Measurements from ENCODE around the gene CHCHD3.
"Not testable (repeated sequence)": the region's sequence is repeated elsewhere in the genome, so short reads cannot be mapped to it uniquely, and the experiment has no call there.

CHCHD3 gene

DNA sequence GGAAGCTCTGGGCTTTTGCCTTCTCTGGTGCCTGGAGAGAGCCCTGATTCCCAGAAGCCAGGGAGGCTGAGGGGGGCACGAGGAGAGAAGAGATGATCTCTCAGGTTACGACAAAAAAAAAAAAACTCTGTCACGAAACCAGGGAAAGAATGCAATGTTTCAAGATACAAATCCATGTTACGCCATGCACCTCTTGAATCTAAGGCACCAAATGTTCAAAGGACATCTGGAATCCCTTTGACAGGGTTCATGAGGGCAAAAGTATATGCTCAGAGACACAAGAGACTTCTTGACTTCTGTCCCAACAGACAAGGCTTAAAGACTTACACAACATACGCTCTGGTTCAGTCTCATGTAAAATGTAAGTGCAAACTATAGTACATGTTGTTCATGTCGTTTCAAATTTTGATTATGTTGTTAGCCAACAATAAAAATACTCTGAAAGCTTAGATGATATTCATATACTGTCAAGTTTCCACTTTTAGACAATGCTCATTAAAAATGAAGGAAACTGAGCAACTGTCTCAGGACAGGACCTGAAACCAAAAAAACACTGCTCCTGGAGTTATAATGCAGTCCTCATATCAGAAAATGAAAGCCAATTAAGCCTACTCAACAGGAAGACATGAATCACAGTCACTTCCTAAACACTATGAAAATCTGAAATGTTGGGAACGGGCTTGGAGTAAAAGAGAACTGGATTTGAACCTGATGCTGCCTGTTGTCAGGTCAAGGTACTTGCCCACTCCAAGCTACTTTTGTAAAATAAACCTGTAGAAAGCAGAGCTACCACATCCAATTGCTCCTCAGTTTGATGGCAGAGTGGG lies 72.3 kb downstream of the CHCHD3 start:
- in situ Hi-C loops (cut with MboI; ENCODE audit: low sequenced_read_pairs) = no loop called here

DNA sequence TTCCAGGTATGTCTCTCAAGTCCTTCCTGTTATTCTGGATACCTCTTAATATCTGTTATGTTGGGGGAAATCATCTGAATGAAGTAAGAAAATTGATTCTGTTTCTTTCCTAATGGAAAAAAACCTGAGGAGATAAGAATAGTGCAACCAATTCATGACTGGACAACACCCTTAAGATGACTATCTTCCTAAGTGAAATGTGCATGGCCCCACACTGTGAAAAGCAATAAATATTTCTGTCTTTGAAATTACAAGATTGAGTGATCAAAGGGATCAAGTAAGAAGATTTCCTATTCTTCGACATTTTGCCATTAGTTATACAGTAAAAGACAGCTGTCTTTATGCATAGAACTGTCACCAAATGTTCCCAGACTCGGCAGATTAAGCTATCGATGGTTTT lies 73.9 kb downstream of the CHCHD3 start:
- in situ Hi-C loops (cut with MboI; ENCODE audit: low sequenced_read_pairs) = no loop called here

DNA sequence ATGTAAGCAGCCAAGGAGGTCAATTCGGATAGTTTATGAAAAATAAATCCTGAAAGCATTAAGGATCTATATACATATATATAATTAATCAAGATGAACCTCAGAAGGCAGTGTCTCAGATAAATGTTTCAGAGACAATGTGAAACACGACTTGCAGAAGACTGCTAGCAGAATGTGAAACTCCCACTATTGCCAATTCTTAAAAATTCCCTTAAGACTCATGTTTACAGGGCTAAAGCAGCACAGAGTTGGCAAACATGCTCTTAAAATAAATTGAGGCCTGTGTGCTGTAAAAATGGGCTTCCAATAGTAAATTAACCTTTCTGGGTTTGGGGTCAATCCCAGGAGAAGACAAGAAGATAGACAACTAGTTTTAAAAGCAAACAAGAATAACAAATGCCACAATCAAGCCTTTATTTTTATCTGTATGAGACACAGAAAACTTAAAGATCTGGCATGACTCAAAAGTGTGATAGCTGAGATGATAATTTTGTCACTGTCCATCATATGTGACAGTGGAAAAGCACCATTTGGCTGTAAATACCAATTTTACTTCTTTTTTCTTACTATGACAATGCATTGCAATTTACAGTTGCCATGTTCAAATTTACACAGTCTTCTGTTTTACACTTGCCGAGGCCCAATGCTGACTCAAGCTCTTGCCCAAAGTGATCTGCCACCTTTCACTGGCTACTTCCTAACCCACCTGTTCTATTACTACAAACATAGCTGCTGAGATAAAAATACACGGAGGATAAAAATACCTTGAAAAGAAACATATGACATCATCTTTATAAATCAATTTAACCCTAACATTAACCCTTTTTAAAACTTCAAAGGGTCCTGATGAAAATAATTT lies 78.6 kb downstream of the CHCHD3 start:
- in situ Hi-C loops (cut with MboI; ENCODE audit: low sequenced_read_pairs) = no loop called here

DNA sequence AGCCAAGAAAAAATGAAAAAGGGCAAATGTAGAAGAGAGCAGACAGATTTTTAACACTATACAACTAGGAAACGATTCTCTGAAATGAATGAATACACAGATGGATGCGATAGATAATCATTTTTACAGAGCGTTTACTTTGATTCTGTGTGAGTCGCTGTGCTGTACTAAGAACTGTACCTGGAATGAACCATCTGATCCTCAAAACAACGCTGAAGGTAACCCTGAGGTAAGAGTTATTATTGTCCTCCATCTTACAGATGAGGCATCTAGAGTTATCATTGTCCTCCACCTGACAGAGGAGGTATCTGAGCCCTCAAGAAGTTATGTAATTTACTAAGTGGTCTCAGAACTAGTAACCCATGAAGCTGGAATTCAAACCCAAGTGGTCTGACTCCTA lies 80.2 kb downstream of the CHCHD3 start:
- in situ Hi-C loops (cut with MboI; ENCODE audit: low sequenced_read_pairs) = no loop called here

DNA sequence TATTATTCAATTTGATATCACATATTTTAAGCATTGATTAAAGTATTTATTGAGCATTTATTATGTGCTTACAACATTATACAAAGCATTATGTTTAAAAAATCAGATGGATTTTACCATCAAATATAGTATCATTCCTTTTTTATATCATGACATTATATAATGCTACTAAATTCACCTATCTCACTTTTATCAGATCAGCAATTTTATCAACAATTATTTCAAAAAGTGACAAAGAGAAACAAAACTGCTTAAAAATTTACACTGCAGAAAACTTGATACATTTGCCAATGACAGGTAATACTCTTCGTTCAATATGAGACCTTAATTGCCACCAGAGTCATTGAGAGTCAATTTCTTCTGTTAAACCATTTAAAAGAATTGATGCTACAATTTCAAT lies 82.0 kb downstream of the CHCHD3 start:
- in situ Hi-C loops (cut with MboI; ENCODE audit: low sequenced_read_pairs) = no loop called here

DNA sequence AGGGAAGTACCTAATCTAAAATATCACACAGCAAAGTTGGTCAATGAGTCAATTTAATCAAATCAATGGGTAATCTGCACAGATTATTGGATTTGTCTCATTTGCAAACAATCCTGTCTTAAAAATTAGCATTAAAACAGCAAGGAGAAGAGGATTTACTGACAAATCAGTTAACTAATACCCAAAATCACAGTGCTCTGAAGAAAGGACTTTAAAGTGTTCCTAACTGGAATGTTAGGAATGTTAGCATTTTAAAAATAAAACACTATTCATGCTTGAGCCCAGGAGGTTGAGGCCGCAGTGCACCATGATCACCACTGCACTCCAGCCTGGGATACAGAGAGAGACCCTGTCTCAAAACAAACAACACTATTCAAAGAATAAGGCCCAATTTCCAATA lies 83.1 kb downstream of the CHCHD3 start:
- in situ Hi-C loops (cut with MboI; ENCODE audit: low sequenced_read_pairs) = no loop called here

DNA sequence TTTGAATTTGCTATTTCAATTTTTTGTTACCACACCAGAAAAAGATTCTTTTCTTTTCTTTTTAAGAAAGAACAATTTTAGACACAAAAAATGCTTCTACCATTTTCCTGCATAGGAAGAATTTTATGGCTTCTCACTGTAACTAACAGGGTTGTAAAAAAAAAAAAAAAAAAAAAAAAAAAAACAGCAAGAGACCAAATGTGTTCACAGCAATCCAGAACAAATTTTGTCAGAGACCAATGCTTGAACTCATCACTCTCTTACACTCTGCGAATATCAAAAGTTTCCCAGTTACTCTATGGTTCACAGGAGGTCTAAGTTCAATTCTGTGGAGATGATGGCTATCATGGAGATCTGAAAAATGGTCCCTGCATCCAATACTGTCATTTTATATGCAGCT lies 84.4 kb downstream of the CHCHD3 start:
- in situ Hi-C loops (cut with MboI; ENCODE audit: low sequenced_read_pairs) = no loop called here

DNA sequence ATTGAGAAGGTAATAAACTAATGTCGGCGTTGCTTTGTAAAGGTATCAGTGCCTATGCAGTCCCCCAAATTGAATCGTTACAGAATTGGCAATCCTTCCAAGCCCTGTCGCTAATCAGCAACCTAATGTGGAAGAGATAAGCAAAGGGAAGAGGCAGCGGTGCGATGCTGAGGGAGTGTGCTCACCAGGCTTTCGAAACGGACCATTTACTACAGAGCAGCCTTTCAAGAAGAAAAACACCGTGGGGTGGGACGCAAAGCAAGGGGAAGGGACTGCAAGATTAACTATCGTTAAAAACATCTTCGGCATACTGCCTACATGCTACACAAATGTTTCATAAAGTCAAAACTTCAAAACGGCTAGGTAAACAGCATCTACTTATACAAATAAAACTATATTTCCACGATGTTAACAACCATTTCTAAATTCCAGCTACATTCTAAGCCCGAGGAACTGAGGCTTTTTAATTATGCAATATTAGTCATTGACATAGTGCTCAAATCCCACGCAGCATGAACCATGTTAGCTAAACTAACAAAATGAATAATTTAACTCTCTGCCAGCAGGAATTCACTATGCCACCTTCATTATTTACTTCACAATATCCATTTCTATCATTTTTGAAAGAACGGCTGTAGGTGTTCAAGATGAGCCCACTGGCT lies 85.2 kb downstream of the CHCHD3 start:
- in situ Hi-C loops (cut with MboI; ENCODE audit: low sequenced_read_pairs) = no loop called here

DNA sequence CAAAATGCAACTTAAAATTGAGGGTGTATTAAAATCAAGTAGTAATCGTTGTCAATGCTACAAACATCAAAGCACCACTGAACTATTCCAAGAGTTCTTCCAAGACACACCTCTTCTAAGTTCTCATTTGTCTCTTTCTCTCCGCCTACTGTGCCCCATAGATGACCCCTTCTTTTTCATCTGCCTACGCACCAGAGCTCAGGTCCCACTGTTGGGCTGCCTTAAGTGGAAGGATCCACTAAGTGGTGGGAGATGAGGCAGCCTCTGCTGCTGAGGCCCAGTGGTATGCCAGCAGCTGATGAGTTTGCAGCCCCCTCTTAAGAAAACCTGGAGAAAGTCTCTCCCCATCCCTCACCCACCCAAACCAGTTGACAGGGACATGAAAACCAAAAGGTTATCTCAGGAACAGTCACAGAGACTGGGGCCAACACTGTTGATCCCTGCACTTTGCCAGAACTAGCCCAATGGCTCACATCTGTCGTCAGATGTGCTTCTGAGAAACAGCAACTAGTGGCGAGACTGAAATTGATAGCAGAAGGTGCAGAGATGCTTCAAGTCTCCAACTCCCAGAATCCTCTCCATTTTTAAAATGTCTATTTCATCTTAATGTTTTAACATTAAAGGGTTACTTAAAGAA lies 88.4 kb downstream of the CHCHD3 start:
- in situ Hi-C loops (cut with MboI; ENCODE audit: low sequenced_read_pairs) = no loop called here

DNA sequence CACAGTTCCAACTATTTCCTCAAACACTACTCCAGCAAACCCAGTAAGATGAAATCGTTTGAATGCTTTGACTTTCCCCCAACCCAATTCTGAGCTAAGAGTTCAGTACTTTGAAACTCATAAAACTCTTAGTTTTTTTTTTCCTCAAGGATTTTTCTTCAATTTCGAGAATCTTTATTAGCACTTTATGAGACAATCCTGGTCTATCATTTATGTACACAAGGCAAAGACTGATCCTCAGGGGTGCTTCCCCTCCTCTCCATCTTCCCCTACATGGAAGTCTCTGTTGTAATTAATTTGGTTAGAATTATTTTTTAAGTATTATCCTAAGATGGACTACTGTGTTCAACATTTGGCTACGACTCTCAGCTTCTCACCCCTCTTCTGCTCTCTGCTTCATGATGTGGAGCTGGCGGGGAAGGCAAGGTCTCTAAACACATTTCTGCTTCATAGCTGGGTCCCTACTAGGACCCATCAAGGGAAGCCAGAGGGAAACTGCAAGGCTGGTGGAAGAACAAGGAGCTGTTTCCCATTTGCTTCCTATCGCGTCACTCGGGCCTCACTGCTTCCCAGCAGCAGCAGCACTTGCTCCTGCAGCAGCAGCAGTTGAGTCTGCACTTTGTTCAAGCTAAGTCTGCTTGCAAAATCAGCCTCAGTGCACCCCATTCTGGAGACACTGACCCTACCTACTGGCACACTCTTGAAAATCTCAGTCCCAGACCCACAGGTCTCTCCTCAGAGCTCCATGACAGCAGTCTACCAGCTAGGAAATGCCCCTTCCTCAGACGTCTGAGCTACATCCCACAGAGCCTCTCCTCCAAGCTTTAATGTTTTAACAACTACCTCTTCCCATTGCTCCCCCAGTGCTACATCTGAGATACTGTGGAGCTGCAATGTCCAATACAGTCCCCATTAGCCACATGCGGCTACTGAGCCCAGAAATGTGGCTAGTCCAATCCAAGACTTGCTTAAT lies 90.0 kb downstream of the CHCHD3 start:
- in situ Hi-C loops (cut with MboI; ENCODE audit: low sequenced_read_pairs) = no loop called here

DNA sequence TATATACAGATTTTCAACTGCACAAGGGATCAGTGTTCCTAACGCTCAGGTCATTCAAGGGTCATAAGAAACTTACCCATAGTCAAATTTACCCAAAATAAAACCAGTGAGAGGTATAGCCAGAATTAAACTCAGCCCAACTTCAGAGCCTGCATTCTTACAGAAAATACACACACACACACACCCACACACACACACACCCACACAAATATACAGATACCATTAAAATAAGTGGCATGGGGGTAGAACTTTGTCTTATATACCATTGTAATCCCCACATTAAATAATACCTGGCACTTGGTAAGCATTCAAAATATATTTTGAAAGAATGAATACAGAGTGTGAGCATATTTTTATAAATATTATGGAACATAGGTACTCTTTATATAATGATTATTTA lies 93.8 kb downstream of the CHCHD3 start:
- in situ Hi-C loops (cut with MboI; ENCODE audit: low sequenced_read_pairs) = no loop called here

DNA sequence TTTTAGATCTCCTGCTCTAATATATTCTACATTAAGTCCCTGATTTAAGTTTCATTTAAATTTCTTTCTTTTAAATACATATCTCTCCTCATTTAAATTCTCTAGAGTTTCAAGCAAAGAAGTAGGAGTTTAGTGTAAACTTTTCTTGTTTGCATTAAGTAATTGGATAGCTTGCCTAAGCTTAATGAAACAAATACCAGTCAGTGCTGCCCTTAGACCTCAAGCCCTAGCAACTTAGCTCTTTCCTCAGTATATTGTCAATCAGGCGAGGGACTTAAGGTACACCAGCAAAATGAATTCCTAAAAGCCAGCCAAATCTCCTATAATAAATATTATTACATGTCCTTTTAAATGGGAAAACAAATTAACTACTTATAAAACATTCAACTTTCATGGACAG lies 101.5 kb downstream of the CHCHD3 start:
- in situ Hi-C loops (cut with MboI; ENCODE audit: low sequenced_read_pairs) = no loop called here

DNA sequence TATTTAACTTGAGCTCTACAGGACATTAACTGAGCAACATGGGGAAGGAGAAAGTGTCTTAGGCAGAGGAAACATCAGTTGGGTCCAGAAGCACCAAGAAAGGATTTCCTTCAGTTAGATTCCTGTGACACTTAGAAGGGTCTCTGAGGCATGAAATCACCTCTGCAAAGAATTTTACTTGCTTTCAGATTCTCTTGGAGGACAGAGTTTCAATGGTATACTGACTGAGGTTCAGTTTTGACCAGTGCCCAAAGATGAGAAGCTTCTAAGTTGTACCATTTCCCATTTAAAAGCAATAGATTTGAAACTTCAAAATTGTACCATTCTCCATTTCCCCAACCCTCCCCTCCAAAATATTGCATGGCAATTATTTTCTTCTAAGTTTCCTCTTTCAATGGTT lies 102.4 kb downstream of the CHCHD3 start:
- in situ Hi-C loops (cut with MboI; ENCODE audit: low sequenced_read_pairs) = no loop called here

DNA sequence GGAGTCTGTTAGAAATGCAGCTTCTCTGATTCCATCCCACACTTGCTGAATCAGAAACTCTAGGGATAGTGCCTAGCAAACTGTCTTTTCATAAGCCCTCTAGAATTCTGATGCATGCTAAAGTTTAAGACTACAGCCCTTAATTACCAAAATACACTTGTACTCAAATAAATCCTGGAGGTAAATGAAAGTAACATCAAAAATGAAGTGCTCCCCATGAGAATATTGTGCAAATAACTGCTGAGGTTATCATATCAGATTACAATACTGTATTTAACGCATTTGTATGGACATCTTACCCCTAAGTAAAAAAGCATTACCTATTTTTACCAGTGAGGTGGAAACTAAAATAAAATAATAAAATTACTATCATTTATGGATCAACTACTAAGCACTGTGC lies 104.7 kb downstream of the CHCHD3 start:
- in situ Hi-C loops (cut with MboI; ENCODE audit: low sequenced_read_pairs) = no loop called here

DNA sequence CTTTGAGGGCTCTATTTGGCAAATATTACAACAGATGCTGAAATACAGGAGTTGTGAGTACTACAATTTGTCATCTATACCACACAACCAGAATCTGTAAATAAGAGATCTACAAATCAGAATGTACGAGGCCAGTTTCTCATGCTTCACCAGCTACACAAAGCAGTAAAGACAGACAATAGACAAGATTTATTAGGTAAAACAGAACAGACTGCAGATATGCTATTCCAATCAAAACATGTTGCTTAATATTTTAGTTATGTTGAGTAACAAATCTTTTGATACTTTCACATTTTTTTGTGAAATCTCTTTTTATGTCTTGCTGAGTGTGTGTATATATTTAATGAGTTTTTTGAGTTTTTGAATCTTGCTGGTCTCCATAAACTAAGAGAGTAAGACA lies 109.1 kb downstream of the CHCHD3 start:
- in situ Hi-C loops (cut with MboI; ENCODE audit: low sequenced_read_pairs) = no loop called here

DNA sequence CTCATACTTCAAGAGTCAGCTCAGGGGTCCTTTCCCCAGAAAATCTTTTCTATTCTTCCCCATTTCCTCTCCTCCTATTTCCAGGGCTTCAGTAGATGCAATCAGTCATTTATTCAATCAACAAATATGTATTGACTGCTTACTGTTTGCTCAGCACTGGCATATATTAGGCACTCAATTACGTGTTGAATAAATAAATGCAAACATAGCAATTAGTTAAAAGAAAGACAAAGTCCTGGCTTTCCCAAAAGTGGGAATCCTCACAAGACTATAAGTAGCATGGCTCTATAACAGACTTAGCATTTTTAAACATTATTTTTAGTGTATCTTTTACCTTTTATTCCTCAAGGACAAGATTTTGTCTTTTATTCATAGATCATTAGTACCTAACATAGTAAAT lies 111.6 kb downstream of the CHCHD3 start:
- in situ Hi-C loops (cut with MboI; ENCODE audit: low sequenced_read_pairs) = no loop called here

DNA sequence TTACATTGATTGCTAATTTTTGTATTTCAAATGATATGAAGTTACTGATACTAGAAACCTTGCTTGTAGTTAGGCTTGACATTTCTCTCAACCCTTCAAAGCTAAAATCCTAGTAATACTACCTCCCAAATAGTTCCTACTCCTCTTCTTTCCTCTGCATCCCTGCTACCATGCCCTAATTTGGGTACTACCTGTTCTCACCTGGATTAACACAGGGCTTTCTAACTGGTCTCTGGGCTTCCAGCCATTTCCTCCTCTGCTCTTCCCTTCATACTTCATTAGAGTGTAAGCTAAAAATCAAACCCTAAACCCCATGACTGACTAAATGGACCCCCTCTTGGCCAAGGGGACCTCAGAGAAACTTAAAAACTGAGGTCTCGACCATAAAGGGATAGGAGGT lies 112.4 kb downstream of the CHCHD3 start:
- in situ Hi-C loops (cut with MboI; ENCODE audit: low sequenced_read_pairs) = no loop called here

DNA sequence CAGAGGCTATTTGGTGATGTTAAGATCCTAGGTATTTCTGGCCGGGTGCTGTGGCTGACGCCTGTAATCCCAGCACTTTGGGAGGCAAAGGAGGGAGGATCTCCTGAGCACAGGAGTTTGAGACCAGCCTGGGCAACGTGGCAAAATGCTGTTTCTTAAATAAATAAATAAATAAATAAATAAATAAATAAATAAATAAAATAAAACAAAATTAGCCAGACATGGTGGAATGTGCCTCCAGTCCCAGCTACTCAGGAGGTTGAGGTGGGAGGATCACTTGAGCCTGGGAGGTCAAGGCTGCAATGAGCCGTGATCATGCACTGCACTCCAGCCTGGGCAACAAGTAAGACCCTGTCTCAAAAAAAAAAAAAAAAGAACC lies 114.4 kb downstream of the CHCHD3 start:
- in situ Hi-C loops (cut with MboI; ENCODE audit: low sequenced_read_pairs) = not testable (repeated sequence)

DNA sequence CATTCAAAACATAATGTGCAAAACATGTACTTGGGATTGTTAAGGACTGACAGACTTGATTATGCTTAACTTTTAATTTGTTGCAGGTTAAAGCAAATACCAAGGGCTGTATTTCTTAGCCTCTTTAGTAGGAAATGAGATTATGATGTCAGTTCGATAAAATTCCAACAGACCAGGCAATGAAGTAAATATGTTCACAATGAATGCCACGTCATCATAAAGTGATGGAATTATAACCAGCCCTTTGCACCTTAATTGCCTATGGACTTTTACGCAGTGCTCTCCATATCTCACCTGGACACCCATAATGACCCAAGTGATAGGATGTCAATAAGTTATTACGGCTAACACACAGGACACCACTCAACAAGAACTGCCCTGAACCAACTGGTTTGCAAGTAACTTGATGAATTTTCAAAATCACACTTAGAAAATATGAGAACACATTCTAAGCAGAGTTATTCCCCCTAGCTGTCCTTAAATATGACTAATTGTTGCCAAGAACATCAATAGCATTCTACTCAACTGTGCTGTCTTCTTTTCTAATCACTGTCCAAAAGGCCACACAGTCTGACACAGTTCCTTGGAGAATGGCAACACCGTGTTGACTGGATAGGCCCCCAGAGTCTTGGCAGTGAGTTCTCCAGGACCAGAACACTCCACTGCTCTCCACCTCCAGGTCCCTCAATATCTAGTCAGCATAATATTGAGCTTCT lies 115.0 kb downstream of the CHCHD3 start:
- in situ Hi-C loops (cut with MboI; ENCODE audit: low sequenced_read_pairs) = no loop called here

All from hTERT RPE-1 (cell line).